Kidney (tissue), 14 donors: ENCODE measurements around the gene CORO2B. TPM values are rescaled to one million over a fixed set of nuclear protein-coding genes. Genes with fewer than 3 reads are reported as not detected.

Source experiments
- DNase-seq, 5 donors: peaks; one replicate each; pipeline ENCODE4 v3.0.0-alpha.2; 2013 to 2020
- FAIRE-seq: peaks from 2 replicates; lab custom pipeline; 2012; peaks lifted over from hg19 to GRCh38; lab: Jason Lieb, UNC
- H3K27ac ChIP-seq, 2 donors: one replicate each; pipeline ENCODE4 v1.7.0; 2013; ENCODE audit warnings: low read depth in 2 of 2, low read length in 2 of 2, inconsistent platforms in 1 of 2
- H3K27me3 ChIP-seq: one replicate; pipeline ENCODE4 v1.7.1; 2013; ENCODE audit warnings: low read length, inconsistent platforms; ENCODE audit not compliant: control insufficient read depth, insufficient read depth
- H3K36me3 ChIP-seq, 3 donors: one replicate each; pipeline versions ENCODE4 v1.7.0 to v1.7.1; 2013; ENCODE audit warnings: low read length in 3 of 3, control low read depth in 1 of 3, inconsistent platforms in 1 of 3; ENCODE audit not compliant: insufficient read depth in 3 of 3, control insufficient read depth in 2 of 3
- H3K4me1 ChIP-seq, 3 donors: one replicate each; pipeline versions ENCODE4 v1.7.0 to v1.7.1; 2013; ENCODE audit warnings: low read length in 3 of 3, inconsistent platforms in 1 of 3, low read depth in 1 of 3; ENCODE audit not compliant: control insufficient read depth in 2 of 3, insufficient read depth in 2 of 3
- H3K4me3 ChIP-seq, 3 donors: one replicate each; pipeline versions ENCODE4 v1.7.0 to v1.8.1; 2013; ENCODE audit warnings: low read length in 3 of 3, control low read depth in 1 of 3, inconsistent platforms in 1 of 3
- H3K9ac ChIP-seq, 3 donors: one replicate each; pipeline versions ENCODE4 v1.7.0 to v1.7.1; 2013; ENCODE audit warnings: low read length in 3 of 3, control low read depth in 1 of 3, inconsistent platforms in 1 of 3
- H3K9me3 ChIP-seq, 3 donors: one replicate each; pipeline versions ENCODE4 v1.7.0 to v1.7.1; 2013; ENCODE audit warnings: low read length in 3 of 3, control low read depth in 1 of 3, inconsistent platforms in 1 of 3; ENCODE audit not compliant: control insufficient read depth in 2 of 3, insufficient read depth in 1 of 3
- CTCF ChIP-seq: IDR thresholded peaks from 3 replicates; pipeline ENCODE4 v1.5.1; 2012; ENCODE audit warnings: mild to moderate bottlenecking, moderate library complexity, borderline replicate concordance; ENCODE audit not compliant: insufficient read depth; ENCODE audit errors: extremely low read depth
- intact Hi-C: fragments of 100-400 bp; cut with DNase I; formaldehyde crosslinking; loops from one replicate; pipeline ENCODE4 v1.11.1; 2022
- polyA plus RNA-seq: library from polyadenylated mRNA; stranded (reverse); fragments of 350-450 nt; fragmentation: Illumina TruSeq; extraction: RNeasy Lipid Tissue Mini Kit (QIAGEN cat#74804); gene quantifications from one replicate; pipeline ENCODE4 v1.2.3, GENCODE V29; 2014; ENCODE audit warnings: low read depth, low replicate concordance; ENCODE audit not compliant: insufficient read depth
- total RNA-seq: library from RNA; stranded (reverse); fragmentation: NEBNext Ultra II Directional; extraction: Animal tissue kit (Norgen Biotek cat#: 25700); gene quantifications from one replicate; pipeline ENCODE4 v1.2.1, GENCODE V29; 2021
- donor health status: control.
- donor health status: control.
- donor health status: control.
- donor health status: control.
- donor health status: control.
- donor health status: DM: yes; HTN: yes; CAD: no.
- donor health status: Normal renal cell carcinoma (clear cell type).

Gene CORO2B
- total and polyA plus RNA-seq, 2 donors from 2014 or later = 7.9 to 9.0 TPM

DNA sequence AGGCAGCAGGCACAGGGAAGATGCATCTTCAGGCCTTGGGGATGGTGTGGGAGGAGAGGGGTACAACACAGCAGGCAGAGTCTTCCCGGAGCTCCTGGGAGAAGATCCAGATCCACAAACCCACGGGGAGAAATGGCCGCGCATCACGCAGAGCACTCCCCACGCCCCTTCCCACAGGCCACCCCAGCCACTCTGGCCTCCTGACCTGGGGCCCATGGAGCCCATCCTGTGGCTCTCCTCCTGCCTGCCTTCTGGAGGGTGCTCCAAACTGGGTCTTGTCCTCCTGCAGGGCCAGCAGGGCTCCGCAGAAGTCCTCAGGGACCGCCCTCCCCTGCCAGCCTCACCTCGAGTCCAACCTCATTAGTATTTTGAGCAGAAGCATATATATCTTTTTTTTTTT is 17.9 kb downstream of the CORO2B start:
- H3K4me3 ChIP-seq = no peak overlapping the region
- DNase-seq = no peak
- no peaks in the 10 kb centered on the region for H3K9me3 ChIP-seq
- H3K27me3 ChIP-seq = no peaks in the 10 kb centered on the region
- FAIRE-seq = no peak
- H3K9ac ChIP-seq = no peak overlapping the region
- TF ChIP-seq CTCF = no peak
- no peak overlapping the region for H3K27ac ChIP-seq
- H3K36me3 ChIP-seq = no peaks in the 10 kb centered on the region
- intact Hi-C loops = no loop called here
- H3K4me1 ChIP-seq = peaks cover 0 to 18% (median 7%) of the 10 kb centered on the region in 3 donors

DNA sequence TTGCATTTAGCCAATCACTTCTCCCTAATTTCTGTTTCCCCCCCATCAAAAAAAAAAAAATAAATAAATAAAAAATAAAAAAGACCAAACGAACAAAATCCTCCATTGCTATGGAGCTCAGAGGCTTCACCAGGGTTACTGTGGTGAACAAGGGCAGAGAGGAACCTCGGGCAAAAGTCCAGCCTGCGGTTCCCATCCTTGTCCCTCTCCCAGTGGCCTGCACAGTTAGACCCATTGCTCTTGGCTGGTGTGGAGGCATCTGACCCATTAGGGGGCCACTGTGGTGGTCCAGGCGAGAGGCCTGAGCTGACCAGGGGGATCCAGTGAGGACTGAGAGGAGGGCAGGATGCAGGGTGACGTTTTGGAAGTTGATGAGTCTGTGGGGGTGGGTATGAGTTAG is 18.8 kb downstream of the CORO2B start:
- DNase-seq = no peak
- no peaks in the 10 kb centered on the region for H3K36me3 ChIP-seq
- H3K9me3 ChIP-seq = no peaks in the 10 kb centered on the region
- H3K27ac ChIP-seq = no peak overlapping the region
- intact Hi-C loops = no loop called here
- H3K9ac ChIP-seq = no peak overlapping the region
- no peak for TF ChIP-seq CTCF
- FAIRE-seq = no peak
- H3K4me1 ChIP-seq = peaks cover 3 to 18% (median 10%) of the 10 kb centered on the region in 3 donors
- H3K4me3 ChIP-seq = no peak overlapping the region
- no peaks in the 10 kb centered on the region for H3K27me3 ChIP-seq

DNA sequence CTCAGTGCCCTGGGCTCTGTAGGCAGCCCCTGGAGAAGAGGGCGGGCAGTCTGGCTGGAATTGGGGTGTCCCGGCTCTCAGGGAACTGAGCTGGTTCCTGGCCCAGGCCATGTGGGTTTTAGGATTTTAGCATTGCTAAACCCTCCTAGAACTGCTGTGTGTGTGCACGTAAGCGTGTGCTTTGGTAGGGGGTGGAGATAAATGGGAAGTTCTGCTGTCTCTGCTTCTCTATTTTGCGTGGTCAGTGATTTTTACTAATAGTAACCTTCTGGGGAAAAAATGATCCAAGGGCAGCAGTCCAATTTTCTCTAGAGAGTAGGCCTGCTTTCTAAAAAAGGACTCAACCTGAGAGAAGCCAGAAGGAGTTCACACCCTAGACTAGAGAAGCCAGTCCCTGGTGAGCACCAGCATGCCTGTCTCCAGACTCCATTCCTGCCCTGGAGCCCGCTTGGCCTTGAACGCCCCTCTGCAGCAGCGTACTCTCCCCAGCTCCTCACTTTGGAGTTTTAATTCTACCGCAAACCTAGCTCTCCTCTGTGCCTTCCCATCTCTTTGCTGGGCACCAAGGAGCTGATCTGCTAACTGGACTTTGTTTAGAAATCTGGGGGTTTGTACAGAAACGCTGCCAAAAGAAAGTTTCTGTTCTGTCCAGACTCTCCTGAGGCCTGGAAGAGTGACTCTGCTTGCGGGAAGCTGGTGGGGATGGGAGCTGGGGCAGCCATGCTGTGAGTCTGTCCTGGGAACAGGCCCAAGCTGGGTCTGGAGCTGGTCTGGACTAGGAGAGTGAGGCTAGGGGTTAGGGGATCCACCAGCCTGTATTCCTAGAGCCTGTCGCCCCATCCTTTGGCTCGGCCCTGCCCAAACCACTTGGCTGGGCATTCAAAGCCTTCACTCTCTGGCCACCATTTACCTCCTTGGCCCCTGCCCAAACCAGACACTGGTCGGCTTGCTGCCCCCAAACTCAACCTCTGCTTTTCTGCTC is 19.7 kb downstream of the CORO2B start:
- intact Hi-C loops = no loop called here
- H3K9ac ChIP-seq = no peak overlapping the region
- no peak for DNase-seq
- peaks cover 3 to 18% (median 10%) of the 10 kb centered on the region in 3 donors for H3K4me1 ChIP-seq
- no peaks in the 10 kb centered on the region for H3K27me3 ChIP-seq
- no peaks in the 10 kb centered on the region for H3K9me3 ChIP-seq
- H3K36me3 ChIP-seq = no peaks in the 10 kb centered on the region
- no peak overlapping the region for H3K27ac ChIP-seq
- no peak for TF ChIP-seq CTCF
- no peak for FAIRE-seq
- no peak overlapping the region for H3K4me3 ChIP-seq
